ENCODE results near the gene PCCA.

Gene PCCA

GRCh38 chr13:100229603-100230002, 140.7 kb downstream of the PCCA start:
- TF ChIP-seq, protein P1, sequence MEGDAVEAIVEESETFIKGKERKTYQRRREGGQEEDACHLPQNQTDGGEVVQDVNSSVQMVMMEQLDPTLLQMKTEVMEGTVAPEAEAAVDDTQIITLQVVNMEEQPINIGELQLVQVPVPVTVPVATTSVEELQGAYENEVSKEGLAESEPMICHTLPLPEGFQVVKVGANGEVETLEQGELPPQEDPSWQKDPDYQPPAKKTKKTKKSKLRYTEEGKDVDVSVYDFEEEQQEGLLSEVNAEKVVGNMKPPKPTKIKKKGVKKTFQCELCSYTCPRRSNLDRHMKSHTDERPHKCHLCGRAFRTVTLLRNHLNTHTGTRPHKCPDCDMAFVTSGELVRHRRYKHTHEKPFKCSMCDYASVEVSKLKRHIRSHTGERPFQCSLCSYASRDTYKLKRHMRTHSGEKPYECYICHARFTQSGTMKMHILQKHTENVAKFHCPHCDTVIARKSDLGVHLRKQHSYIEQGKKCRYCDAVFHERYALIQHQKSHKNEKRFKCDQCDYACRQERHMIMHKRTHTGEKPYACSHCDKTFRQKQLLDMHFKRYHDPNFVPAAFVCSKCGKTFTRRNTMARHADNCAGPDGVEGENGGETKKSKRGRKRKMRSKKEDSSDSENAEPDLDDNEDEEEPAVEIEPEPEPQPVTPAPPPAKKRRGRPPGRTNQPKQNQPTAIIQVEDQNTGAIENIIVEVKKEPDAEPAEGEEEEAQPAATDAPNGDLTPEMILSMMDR (IDR thresholded peaks at IDR 0.05; ENCODE audit: insufficient read depth, missing control alignments), result no peak
- FAIRE-seq (no peak), DNase-seq (ENCODE audit: insufficient read length, low spot score) (no peak)

DNA sequence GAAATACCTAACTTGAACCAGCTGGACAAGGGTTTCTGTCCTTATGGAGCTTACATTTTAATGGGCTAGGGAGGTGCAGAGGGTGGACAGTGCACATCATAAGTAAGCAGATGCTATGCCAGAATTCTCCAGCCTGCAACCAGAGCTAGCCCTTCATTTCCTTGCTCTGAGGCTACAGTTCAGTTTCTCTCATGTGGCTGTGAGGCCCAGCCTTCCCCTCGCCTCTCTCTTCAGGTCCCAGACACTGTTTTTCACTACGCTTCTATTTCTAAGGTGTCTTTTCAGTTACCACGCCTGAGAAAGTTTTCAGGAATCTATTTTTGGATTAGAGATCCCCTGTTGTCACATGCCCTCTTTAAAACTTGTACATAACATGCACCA, 141.9 kb downstream of the PCCA start:
- DNase-seq (ENCODE audit: insufficient read length, low spot score) (no peak), FAIRE-seq (no peak)
- TF ChIP-seq, protein P1 (IDR thresholded peaks at IDR 0.05; ENCODE audit: insufficient read depth, missing control alignments), result no peak

- FAIRE-seq (no peak), DNase-seq (ENCODE audit: insufficient read length, low spot score) (no peak)
- TF ChIP-seq, protein P1 (IDR thresholded peaks at IDR 0.05; ENCODE audit: insufficient read depth, missing control alignments), result no peak
These were observed 142.3 kb downstream of the PCCA start for GRCh38 chr13:100231176-100231575.

GRCh38 chr13:100234006-100234405, 145.1 kb downstream of the PCCA start:
- DNase-seq (ENCODE audit: insufficient read length, low spot score) (no peak), FAIRE-seq (no peak)
- TF ChIP-seq, protein P1 (IDR thresholded peaks at IDR 0.05; ENCODE audit: insufficient read depth, missing control alignments), result no peak

- DNase-seq (ENCODE audit: insufficient read length, low spot score), result no peak
- TF ChIP-seq, protein P1 (IDR thresholded peaks at IDR 0.05; ENCODE audit: insufficient read depth, missing control alignments), result no peak
- FAIRE-seq, result no peak
These were observed 145.7 kb downstream of the PCCA start for GRCh38 chr13:100234524-100235136.

DNA sequence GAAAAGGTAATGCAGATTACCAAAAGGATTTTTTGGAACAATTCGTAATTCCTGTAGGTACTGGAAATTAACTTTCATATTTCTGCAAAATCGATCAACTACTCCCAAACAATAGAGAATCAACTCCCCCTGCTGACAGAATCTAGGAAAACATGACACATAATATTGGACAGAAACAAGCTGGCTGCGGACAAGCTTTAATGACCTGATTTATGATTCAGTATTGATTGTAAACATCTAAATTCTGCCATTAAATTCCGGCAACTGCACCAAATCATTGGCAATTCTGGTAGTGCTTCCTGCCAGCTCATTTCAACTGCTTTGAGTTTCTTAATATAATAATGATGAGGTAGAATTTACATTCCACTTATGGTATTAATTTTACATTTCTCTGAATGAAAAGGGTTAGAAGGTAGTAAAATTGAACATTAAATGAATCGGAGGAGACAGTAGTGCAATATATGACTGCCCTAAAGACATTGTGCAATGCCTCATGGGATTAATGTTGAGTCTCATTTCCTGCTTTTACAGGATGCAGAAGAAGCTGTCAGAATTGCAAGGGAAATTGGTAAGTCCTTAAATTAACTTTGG, 146.5 kb downstream of the PCCA start:
- TF ChIP-seq, protein P1 (IDR thresholded peaks at IDR 0.05; ENCODE audit: insufficient read depth, missing control alignments), result peak; percentile 76
- FAIRE-seq, result peak; percentile 71
- no peak for DNase-seq (ENCODE audit: insufficient read length, low spot score)

DNA sequence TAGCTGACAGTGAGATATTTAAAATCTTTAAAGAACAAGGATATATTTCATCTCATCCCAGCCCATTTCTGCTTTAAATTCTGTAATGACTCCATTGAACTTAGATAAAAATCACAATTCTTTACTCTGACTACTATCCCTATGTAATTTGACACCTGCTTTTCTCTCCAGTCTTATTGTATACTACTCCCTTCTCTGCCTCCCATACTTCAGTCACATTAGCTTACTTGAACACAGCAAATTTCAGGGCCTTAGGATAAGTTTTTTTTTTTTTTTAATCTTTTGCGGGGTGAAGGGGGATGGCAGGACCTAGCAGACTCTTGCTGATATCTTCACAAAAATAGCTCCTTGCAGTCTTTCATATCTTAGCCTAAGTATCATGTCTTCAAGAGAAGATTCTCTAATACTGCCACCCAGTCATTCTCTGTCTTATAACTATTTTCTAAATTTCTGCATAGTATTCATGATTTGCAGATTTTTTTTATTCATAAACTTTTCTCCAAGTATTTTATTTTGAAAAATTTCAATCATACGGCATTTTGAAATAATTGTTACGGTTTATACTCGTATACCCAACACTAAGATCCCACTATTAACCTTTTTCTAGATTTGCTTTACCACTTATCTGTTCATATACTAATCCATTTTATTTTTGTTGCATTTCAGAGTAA, 151.4 kb downstream of the PCCA start:
- DNase-seq (ENCODE audit: insufficient read length, low spot score) (no peak), FAIRE-seq (no peak)
- TF ChIP-seq, protein P1 (IDR thresholded peaks at IDR 0.05; ENCODE audit: insufficient read depth, missing control alignments), result no peak

All from D721Med (cell line).